ENCODE measurements around the gene ARHGEF26.
"Not testable (repeated sequence)": the region's sequence is repeated elsewhere in the genome, so short reads cannot be mapped to it uniquely, and the experiment has no call there.

ARHGEF26 gene, protein sequence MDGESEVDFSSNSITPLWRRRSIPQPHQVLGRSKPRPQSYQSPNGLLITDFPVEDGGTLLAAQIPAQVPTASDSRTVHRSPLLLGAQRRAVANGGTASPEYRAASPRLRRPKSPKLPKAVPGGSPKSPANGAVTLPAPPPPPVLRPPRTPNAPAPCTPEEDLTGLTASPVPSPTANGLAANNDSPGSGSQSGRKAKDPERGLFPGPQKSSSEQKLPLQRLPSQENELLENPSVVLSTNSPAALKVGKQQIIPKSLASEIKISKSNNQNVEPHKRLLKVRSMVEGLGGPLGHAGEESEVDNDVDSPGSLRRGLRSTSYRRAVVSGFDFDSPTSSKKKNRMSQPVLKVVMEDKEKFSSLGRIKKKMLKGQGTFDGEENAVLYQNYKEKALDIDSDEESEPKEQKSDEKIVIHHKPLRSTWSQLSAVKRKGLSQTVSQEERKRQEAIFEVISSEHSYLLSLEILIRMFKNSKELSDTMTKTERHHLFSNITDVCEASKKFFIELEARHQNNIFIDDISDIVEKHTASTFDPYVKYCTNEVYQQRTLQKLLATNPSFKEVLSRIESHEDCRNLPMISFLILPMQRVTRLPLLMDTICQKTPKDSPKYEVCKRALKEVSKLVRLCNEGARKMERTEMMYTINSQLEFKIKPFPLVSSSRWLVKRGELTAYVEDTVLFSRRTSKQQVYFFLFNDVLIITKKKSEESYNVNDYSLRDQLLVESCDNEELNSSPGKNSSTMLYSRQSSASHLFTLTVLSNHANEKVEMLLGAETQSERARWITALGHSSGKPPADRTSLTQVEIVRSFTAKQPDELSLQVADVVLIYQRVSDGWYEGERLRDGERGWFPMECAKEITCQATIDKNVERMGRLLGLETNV

GRCh38 chr3:154120961-154121700 is at the start of gene ARHGEF26:
ARHGEF26 (plus strand) TSS chr3:154121390; CDS start chr3:154121993, 603 bp downstream.
- DNase-seq, result peak; percentile 39

- DNase-seq, result no peak
Observed at GRCh38 chr3:154074966-154075365, 46.2 kb upstream of the ARHGEF26 start.

DNA sequence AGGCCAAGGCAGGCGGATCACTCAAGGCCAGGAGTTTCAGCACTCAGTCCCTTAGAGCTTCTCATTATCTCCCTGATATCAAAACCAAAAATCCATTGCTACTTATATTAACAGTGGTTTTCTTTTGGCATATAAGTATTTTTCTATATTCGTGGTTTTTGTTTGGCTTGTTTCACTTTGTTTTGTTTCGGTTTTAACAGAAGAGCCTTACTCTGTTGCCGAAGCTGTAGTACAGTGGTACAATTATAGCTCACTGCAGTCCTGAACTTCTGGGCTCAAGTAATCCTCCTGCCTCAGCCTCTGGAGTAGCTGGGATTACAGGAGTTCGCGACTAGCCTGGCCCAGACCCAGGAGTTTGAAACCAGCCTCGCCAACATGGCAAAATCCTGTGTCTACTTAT is 42.5 kb upstream of the ARHGEF26 start:
- no peak for DNase-seq

GRCh38 chr3:154081305-154081704 is 39.9 kb upstream of the ARHGEF26 start:
- no peak for DNase-seq

GRCh38 chr3:154085071-154085470 is 36.1 kb upstream of the ARHGEF26 start:
- no peak for DNase-seq

DNA sequence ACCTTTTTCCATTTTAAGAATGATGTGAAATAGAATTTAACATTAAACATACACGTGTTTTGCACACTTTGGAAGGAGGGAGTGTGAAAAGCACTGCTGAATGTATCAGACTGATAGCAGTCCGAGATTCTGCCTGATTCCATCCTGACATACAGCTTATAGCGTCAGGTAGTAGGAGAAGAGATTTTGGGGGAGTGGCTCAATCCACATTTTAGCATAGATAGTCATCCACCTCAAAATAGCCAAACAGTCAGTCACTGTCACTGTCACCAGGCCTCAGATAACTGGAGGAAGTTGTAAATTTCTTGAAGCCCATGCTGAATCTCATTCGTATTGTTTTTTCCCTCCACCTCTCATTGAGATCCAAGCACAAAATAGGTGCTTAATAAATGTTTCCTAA is 35.4 kb upstream of the ARHGEF26 start:
- no peak for DNase-seq

DNA sequence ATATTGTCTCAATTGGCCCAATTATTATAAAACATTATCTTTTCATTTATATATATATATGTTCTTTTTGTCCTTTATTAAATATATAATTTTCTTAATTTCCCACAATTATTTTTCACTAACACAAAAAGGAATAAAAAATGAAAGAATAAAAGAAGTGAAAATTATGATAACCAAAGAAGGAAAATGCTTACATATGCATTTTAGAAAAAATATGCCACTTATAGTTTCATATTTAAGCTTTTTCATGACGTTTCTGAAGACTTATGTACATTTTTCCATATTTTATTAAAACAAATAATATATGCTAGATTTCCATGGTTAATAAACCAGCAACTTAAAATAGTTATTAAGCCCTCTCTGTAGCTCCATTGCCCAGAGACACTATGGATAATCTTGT is 34.9 kb upstream of the ARHGEF26 start:
- DNase-seq, result no peak

GRCh38 chr3:154087756-154088480 is 33.3 kb upstream of the ARHGEF26 start:
- DNase-seq, result not testable (repeated sequence)

DNA sequence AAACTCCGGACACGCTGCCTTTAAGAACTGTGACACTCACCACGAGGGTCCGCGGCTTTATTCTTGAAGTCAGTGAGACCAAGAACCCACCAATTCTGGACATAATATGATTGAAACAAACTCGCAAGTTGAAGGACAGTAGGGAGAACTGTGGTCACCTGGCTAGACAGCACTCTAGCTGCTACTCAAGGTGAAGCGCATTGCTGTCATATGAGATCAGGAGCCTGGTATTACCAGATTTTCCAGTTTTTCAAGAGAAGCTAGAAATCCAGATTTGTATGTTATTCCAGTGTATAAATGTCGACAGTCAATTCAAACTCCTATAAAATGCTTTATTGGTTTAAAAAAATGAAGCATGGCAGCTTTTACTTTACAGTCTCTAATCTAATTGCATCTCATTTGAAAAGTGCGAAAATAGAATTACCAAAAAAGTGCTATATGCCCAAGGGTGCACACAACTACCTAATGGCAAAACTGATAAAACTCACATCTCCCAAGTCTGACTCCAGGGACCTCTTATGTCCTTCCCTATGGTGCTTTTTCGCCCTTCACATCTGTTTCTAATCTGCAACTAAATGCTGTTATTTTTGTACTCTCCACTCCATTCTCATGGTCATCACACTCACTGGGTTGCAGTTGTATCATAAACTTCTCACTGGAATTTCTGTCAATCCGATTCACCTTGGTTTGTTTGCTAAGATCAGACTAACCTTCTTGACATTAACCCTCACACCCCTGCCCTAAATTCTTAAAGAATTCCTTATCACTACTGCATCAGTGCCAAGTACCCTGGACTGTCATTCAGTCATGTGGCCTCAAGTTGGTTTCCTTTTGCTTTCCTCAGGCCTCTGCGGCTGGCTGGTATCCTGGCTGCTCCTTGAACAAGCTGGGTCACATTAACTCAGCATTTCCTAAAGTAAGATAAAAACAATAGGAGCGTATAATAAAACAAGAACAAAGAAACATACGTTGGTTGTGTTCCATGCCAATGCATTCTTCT is 31.5 kb upstream of the ARHGEF26 start:
- no peak for DNase-seq

DNA sequence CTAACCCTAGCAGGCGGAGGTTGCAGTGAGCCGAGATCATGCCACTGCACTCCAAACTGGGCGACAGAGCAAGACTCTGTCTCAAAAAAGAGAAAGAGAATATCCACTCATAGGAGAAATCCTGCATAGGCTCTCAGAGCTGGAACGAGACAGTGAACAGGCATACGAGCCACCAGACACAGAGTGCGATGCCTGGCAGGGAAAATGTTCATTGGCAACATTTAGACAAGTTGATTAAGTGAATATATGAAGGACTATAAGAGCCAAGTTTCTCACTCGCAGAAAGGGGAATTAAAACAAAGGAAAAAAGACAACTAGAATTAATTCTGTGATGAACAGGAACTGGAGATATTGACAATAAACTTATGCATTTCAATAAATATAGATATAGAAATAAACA is 27.1 kb upstream of the ARHGEF26 start:
- no peak for DNase-seq

GRCh38 chr3:154095832-154096421 is 25.3 kb upstream of the ARHGEF26 start:
- peak; percentile 20 for DNase-seq

- no peak for DNase-seq
Observed at GRCh38 chr3:154098376-154098775, 22.8 kb upstream of the ARHGEF26 start.

DNA sequence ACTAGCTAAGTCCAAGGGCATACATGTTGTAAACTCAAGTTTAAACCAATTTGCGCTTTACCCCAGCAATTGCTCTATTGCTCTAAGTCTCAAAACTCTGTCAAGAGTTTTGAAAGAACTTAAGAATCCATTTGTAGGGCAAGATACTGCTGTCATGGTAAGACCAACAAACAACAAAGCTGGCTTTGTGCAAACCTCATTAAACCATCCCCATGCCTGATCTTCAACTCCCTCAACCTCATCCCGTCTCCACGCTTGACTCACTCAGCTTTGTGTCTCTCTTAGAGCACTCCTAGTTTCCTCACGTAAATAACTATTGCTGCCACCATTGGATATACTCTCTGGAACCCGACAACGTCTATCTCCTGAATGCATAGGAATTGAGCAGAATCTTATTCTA is 20.6 kb upstream of the ARHGEF26 start:
- no peak for DNase-seq

DNA sequence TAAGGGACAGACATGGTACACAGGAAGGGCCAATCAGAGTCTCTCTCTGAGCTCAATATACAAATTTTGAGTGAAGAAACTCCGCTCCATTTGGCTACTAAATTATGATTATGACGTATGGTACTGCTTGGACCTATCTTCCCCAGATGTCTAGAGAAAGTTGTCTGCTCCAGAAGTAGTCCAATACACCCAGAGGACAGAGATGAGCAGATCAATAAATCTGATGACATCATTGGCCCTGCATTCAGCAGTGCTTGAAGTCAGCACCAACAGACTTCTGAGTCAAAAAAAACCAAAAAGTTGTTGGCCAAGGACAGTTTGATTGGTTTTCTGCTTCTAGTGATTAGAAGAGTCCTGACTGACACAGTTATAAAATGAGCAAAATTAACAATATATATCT is 19.9 kb upstream of the ARHGEF26 start:
- no peak for DNase-seq

- DNase-seq, result no peak
Observed at GRCh38 chr3:154102225-154102624, 19.0 kb upstream of the ARHGEF26 start.

- no peak for DNase-seq
Observed at GRCh38 chr3:154105218-154105975, 15.8 kb upstream of the ARHGEF26 start.

DNA sequence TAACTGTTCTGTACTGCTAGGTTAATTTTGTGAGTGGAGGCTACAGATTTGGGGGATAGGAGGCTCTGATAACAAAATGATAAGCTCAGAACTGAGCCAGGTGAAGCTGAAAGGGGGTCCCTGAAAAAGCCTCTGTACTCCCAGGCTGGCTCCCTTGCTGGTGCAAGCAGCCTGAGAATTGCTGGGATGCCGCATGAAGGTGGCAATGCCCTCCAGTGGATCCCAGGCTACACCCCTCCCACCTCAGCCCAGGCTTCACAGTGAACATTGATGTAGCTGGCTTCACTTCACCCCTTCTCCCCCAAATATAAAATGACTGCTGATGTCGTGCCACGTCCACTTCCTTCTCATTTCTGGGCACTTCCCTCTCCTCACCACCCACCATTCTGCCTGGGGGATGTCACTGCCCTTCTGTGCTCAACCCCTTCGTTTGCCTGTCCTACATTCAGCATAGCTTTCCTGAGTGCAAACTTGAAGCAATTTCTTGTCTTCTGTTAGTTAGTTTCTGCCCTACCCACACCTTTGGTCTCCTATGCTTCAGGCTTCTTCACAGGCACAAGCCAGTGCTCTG is 9.7 kb upstream of the ARHGEF26 start:
- no peak for DNase-seq

DNA sequence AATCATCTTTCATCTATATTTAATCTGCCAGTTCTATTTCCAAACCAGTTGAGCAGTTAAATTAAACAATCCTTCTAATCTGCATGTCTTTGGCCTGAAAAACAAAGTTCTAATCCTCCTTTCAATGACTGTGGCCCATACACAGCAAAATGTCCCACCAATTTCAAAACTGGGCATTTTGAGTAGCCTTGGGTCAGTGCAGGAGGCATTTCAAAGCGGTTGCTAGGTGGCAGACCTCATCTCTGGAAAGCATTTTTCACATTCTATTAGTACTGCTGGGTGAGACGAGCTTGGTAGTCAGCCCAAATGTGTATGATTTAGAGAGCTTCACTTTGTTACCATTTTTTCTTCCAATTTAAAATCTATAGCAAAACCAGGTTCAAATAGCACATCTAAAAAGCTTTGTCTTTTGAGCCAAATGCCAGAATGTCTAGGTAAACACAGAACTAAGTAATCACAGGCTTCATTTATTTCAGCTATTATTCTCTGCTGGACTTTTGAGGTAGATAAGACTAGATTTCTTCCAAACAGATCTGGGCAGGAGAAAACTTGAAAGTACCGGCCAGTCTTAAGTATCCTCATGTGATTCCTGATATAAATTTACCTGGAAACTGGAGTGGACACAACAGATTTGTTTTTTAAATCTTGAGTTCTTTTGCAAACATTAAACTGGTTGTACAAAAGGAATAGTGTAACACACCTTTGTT is 8.9 kb upstream of the ARHGEF26 start:
- DNase-seq, result no peak

GRCh38 chr3:154113609-154114008 is 7.6 kb upstream of the ARHGEF26 start:
- no peak for DNase-seq
